A673 (cell line): Measurements from ENCODE around the gene NECAP2. TPM values are rescaled to one million over a fixed set of nuclear protein-coding genes. Genes with fewer than 3 reads are reported as not detected.

Experiments
- BruUV-seq: library from RNA; stranded (reverse); fragments of 400-500 nt; replicated peaks from 2 replicates; lab custom pipeline; 2021; lab: Mats Ljungman, UMichigan
- CTCF ChIA-PET: fragments of 300-600 bp; sonication (Branson Sonifier 250); formaldehyde crosslinking; loops from one replicate; lab custom pipeline; 2022; ENCODE audit warnings: antibody characterized with exemption; lab: Charles Lee
- POLR2A ChIA-PET: fragments of 300-600 bp; sonication (Branson Sonifier 250); formaldehyde crosslinking; loops from one replicate; lab custom pipeline; 2022; ENCODE audit warnings: antibody characterized with exemption; ENCODE audit not compliant: low non-redundant PET; lab: Charles Lee
- DNase-seq: peaks from one replicate; pipeline ENCODE4 v3.0.0-alpha.2; 2015; ENCODE audit warnings: low spot score
- H3K27ac ChIP-seq: fragments of 200-600 bp; sonication (generic); 2 replicates; pipeline ENCODE4 v1.5.1; 2016; ENCODE audit warnings: mixed run types, low read depth, mild to moderate bottlenecking, mixed read lengths, antibody characterized with exemption, low read length; ENCODE audit not compliant: poor library complexity, severe bottlenecking
- H3K27me3 ChIP-seq: fragments of 200-600 bp; sonication (generic); replicated peaks from 2 replicates; pipeline ENCODE4 v1.6.1; 2017; ENCODE audit warnings: mixed run types, low read depth, mild to moderate bottlenecking, mixed read lengths, antibody characterized with exemption, low read length; ENCODE audit not compliant: insufficient read depth, poor library complexity
- H3K36me3 ChIP-seq: fragments of 200-600 bp; sonication (generic); 2 replicates; pipeline ENCODE4 v1.6.1; 2016; ENCODE audit warnings: mixed run types, mild to moderate bottlenecking, mixed read lengths, antibody characterized with exemption, low read length; ENCODE audit not compliant: insufficient read depth, poor library complexity, severe bottlenecking
- H3K4me1 ChIP-seq: fragments of 200-600 bp; sonication (generic); 2 replicates; pipeline ENCODE4 v1.6.1; 2017; ENCODE audit warnings: mixed run types, mild to moderate bottlenecking, mixed read lengths, antibody characterized with exemption, low read length; ENCODE audit not compliant: insufficient read depth, poor library complexity, severe bottlenecking
- H3K4me3 ChIP-seq: fragments of 200-600 bp; sonication (generic); 2 replicates; pipeline ENCODE4 v1.5.1; 2016; ENCODE audit warnings: low read depth, mixed run types, mild to moderate bottlenecking, mixed read lengths, low read length; ENCODE audit not compliant: poor library complexity, severe bottlenecking
- H3K9me3 ChIP-seq: fragments of 200-600 bp; sonication (generic); 2 replicates; pipeline ENCODE4 v1.6.1; 2016; ENCODE audit warnings: mixed run types, low read depth, mild to moderate bottlenecking, mixed read lengths, antibody characterized with exemption, low read length; ENCODE audit not compliant: poor library complexity, severe bottlenecking
- CTCF ChIP-seq: fragments of 300-800, 200-600 bp; sonication (generic); conservative IDR thresholded peaks from 2 replicates; pipeline ENCODE4 v1.5.1; 2017; ENCODE audit warnings: low read depth, mild to moderate bottlenecking, antibody characterized with exemption, low read length, moderate library complexity, mixed read lengths
- EZH2 ChIP-seq: fragments of 200-600 bp; sonication (generic); IDR thresholded peaks from 2 replicates; pipeline ENCODE4 v1.6.1; 2017; ENCODE audit warnings: borderline replicate concordance, low read depth, mild to moderate bottlenecking, mixed read lengths, antibody characterized with exemption, low read length; ENCODE audit not compliant: poor library complexity, severe bottlenecking
- intact Hi-C: fragments of 100-400 bp; cut with micrococcal nuclease; formaldehyde crosslinking; loops from one replicate; pipeline ENCODE4 v1.10.0; 2022; ENCODE audit not compliant: unreplicated experiment
- total RNA-seq: library from RNA; stranded (reverse); gene quantifications from 2 replicates; pipeline ENCODE4 v1.2.3, GENCODE V29; 2021

Gene NECAP2
- total RNA-seq, 1 experiment from 2014 or later: 47.6 TPM

DNA sequence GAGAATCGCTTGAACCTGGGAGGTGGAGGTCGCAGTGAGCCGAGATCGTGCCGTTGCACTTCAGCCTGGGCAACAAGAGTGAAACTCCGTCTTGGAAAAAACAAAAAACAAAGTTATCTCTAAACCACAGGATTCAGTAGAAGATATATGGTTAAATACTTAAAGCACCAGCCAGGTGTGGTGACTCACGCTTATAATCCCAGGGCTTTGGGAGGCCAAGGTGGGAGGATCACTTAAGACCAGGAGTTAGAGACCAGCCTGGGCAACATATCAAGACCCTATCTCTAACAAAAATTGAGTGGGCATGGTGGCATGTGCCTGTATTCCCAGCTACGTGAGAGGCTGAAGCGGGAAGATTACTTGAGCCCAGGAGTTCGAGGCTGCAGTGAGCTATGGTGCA lies 5.6 kb downstream of the NECAP2 start:
- TF ChIP-seq CTCF (no peak), EZH2 (no peak)
- H3K4me3 ChIP-seq: no peak overlapping the region
- POLR2A ChIA-PET: interaction anchor here (0.6 kb wide), 1 partner anchor 35 kb away, joined by 11 read pairs; no protein-coding TSS in a partner anchor
- no peak for DNase-seq
- CTCF ChIA-PET: no interaction called here
- intact Hi-C loops: no loop called here
- peaks cover 5% of the 10 kb centered on the region for H3K4me1 ChIP-seq
- BruUV-seq: no TSS peak
- H3K9me3 ChIP-seq: no peaks in the 10 kb centered on the region
- peaks cover 28% of the 10 kb centered on the region for H3K36me3 ChIP-seq
- H3K27me3 ChIP-seq: no peaks in the 10 kb centered on the region
- no peak overlapping the region for H3K27ac ChIP-seq

DNA sequence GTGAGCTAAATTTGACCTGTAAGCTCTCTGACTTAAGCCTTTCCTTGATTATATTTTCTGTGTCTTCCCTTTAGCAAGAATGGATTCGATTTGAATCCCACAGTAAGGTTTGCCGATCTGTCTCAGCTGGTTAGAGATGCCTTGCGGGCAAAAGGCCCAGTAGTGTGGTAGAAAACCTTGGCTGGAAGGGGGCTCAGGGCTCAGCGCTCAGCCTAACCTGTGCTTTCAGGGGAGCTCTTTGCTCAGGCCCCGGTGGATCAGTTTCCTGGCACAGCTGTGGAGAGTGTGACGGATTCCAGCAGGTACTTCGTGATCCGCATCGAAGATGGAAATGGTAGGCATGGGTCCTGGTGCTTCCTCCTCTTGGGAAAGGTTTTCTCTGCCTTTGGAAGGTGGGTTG lies 7.1 kb downstream of the NECAP2 start:
- DNase-seq: no peak
- intact Hi-C loops: no loop called here
- no peaks in the 10 kb centered on the region for H3K9me3 ChIP-seq
- CTCF ChIA-PET: no interaction called here
- H3K27me3 ChIP-seq: no peaks in the 10 kb centered on the region
- POLR2A ChIA-PET: no interaction called here
- H3K36me3 ChIP-seq: peaks cover 41% of the 10 kb centered on the region
- H3K4me3 ChIP-seq: no peak overlapping the region
- H3K27ac ChIP-seq: no peak overlapping the region
- TF ChIP-seq EZH2 (no peak), CTCF (no peak)
- no peaks in the 10 kb centered on the region for H3K4me1 ChIP-seq
- no TSS peak for BruUV-seq

- intact Hi-C loops: no loop called here
- no peak overlapping the region for H3K4me3 ChIP-seq
- no peaks in the 10 kb centered on the region for H3K4me1 ChIP-seq
- no peak for DNase-seq
- ChIA-PET POLR2A (interaction anchor here (0.6 kb wide), 1 partner anchor 138 kb away, joined by 5 read pairs; no protein-coding TSS in a partner anchor), CTCF (no interaction called here)
- BruUV-seq: no TSS peak
- H3K27me3 ChIP-seq: no peaks in the 10 kb centered on the region
- H3K9me3 ChIP-seq: no peaks in the 10 kb centered on the region
- peaks cover 44% of the 10 kb centered on the region for H3K36me3 ChIP-seq
- no peak for TF ChIP-seq EZH2
- TF ChIP-seq CTCF: no peak
- no peak overlapping the region for H3K27ac ChIP-seq
Measured at GRCh38 chr1:16449065-16449464, 8.5 kb downstream of the NECAP2 start.
